Esophagus squamous epithelium (tissue), 4 donors: ENCODE measurements around the gene MANSC1.

ENCODE experiments used
- CTCF ChIP-seq, 6 experiments: fragments of 450-650 bp in 4 of 6; fragments of 200-600 bp in 2 of 6; sonication (generic) in 2 of 6; IDR thresholded peaks; one replicate each; pipeline ENCODE4 v1.5.1; 2016 to 2019; ENCODE audit warnings: antibody characterized with exemption in 6 of 6, mild to moderate bottlenecking in 4 of 6, moderate library complexity in 4 of 6
- POLR2A ChIP-seq, 4 donors: fragments of 450-650 bp; IDR thresholded peaks; one replicate each; pipeline ENCODE4 v1.6.1; 2017; ENCODE audit warnings: antibody characterized with exemption in 4 of 4, mild to moderate bottlenecking in 4 of 4, moderate library complexity in 3 of 4

GRCh38 chr12:12336511-12336910, 13.5 kb downstream of the MANSC1 start:
- no peak for TF ChIP-seq POLR2A (IDR thresholded peaks at IDR 0.05)
- no peak for TF ChIP-seq CTCF (IDR thresholded peaks at IDR 0.05)
